ENCODE measurements around the gene FAM219A. TPM values are rescaled to one million over a fixed set of nuclear protein-coding genes. Genes with fewer than 3 reads are reported as not detected.

The FAM219A gene
- total RNA-seq, 2 donors from 2014 or later: 17.1 to 19.6 TPM

- Mint-ChIP-seq H3K4me1 (peaks cover 24% of the 10 kb centered on the region), H3K36me3 (ENCODE audit: low read depth) (no peaks in the 10 kb centered on the region)
- WGBS, 2 experiments (ENCODE audit: insufficient coverage in 1 of 2, insufficient read length in 1 of 2): 54 to 55% methylated on average over 2 of the region's 2 CpGs
These were observed 7.2 kb downstream of the FAM219A start for GRCh38 chr9:34451135-34451534.

GRCh38 chr9:34450644-34451043 lies 7.7 kb downstream of the FAM219A start:
- Mint-ChIP-seq H3K27me3 (ENCODE audit: insufficient read depth) (no peaks in the 10 kb centered on the region), H3K9me3 (no peaks in the 10 kb centered on the region), H3K4me3 (no peak overlapping the region), H3K36me3 (ENCODE audit: low read depth) (no peaks in the 10 kb centered on the region), H3K4me1 (peaks cover 26% of the 10 kb centered on the region), H3K27ac (peak overlapping the region; percentile 59)
- no peaks in the 10 kb centered on the region for H3K27me3 ChIP-seq (ENCODE audit: control insufficient read depth, insufficient read depth, low read length, poor library complexity, severe bottlenecking)
- H3K36me3 ChIP-seq (ENCODE audit: control insufficient read depth, insufficient read depth, low read length): no peaks in the 10 kb centered on the region
- H3K4me3 ChIP-seq (ENCODE audit: low read length): no peak overlapping the region
- DNase-seq: no peak
- no peak overlapping the region for H3K9ac ChIP-seq (ENCODE audit: extremely low read depth, low read length, poor library complexity, severe bottlenecking)
- H3K27ac ChIP-seq (ENCODE audit: low read depth, low read length): no peak overlapping the region
- no peak for TF ChIP-seq CTCF (conservative IDR thresholded peaks at IDR 0.05)
- H3K4me1 ChIP-seq (ENCODE audit: control insufficient read depth, insufficient read depth, low read length): peaks cover 25% of the 10 kb centered on the region
- WGBS, 2 experiments (ENCODE audit: insufficient coverage in 1 of 2, insufficient read length in 1 of 2): 91 to 94% methylated on average over 10 of the region's 10 CpGs
- H3K9me3 ChIP-seq (ENCODE audit: control insufficient read depth, low read length): no peaks in the 10 kb centered on the region

More at GRCh38 chr9:34451135-34451534, 7.2 kb downstream of the FAM219A start:
- TF ChIP-seq CTCF (conservative IDR thresholded peaks at IDR 0.05): no peak
- no peak overlapping the region for H3K27ac ChIP-seq (ENCODE audit: low read depth, low read length)
- H3K9ac ChIP-seq (ENCODE audit: extremely low read depth, low read length, poor library complexity, severe bottlenecking): no peak overlapping the region
- no peak overlapping the region for H3K4me3 Mint-ChIP-seq
- peak overlapping the region; percentile 59 for H3K27ac Mint-ChIP-seq
- H3K27me3 ChIP-seq (ENCODE audit: control insufficient read depth, insufficient read depth, low read length, poor library complexity, severe bottlenecking): no peaks in the 10 kb centered on the region
- H3K4me3 ChIP-seq (ENCODE audit: low read length): no peak overlapping the region
- no peaks in the 10 kb centered on the region for H3K9me3 ChIP-seq (ENCODE audit: control insufficient read depth, low read length)
- no peaks in the 10 kb centered on the region for H3K9me3 Mint-ChIP-seq
- DNase-seq: peak; percentile 76
- no peaks in the 10 kb centered on the region for H3K27me3 Mint-ChIP-seq (ENCODE audit: insufficient read depth)
- no peaks in the 10 kb centered on the region for H3K36me3 ChIP-seq (ENCODE audit: control insufficient read depth, insufficient read depth, low read length)
- H3K4me1 ChIP-seq (ENCODE audit: control insufficient read depth, insufficient read depth, low read length): peaks cover 23% of the 10 kb centered on the region

- Histone ChIP-seq H3K27me3 (ENCODE audit: control insufficient read depth, insufficient read depth, low read length, poor library complexity, severe bottlenecking) (no peaks in the 10 kb centered on the region), H3K27ac (ENCODE audit: low read depth, low read length) (no peak overlapping the region), H3K9me3 (ENCODE audit: control insufficient read depth, low read length) (no peaks in the 10 kb centered on the region), H3K4me1 (ENCODE audit: control insufficient read depth, insufficient read depth, low read length) (peaks cover 42% of the 10 kb centered on the region), H3K4me3 (ENCODE audit: low read length) (no peak overlapping the region), H3K36me3 (ENCODE audit: control insufficient read depth, insufficient read depth, low read length) (no peaks in the 10 kb centered on the region), H3K9ac (ENCODE audit: extremely low read depth, low read length, poor library complexity, severe bottlenecking) (no peak overlapping the region)
- peaks cover 56% of the 10 kb centered on the region for H3K4me1 Mint-ChIP-seq
- no peak for DNase-seq
- TF ChIP-seq CTCF (conservative IDR thresholded peaks at IDR 0.05): no peak
- 95% methylated on average over 1 of the region's 1 CpG; no CpG with 5 or more reads in 1 of the 2 experiments for WGBS, 2 experiments (ENCODE audit: insufficient coverage in 1 of 2, insufficient read length in 1 of 2)
- no peak overlapping the region for H3K27ac Mint-ChIP-seq
- H3K27me3 Mint-ChIP-seq (ENCODE audit: insufficient read depth): no peaks in the 10 kb centered on the region
- no peaks in the 10 kb centered on the region for H3K9me3 Mint-ChIP-seq
- H3K36me3 Mint-ChIP-seq (ENCODE audit: low read depth): no peaks in the 10 kb centered on the region
- H3K4me3 Mint-ChIP-seq: no peak overlapping the region
These were observed 11.4 kb downstream of the FAM219A start for GRCh38 chr9:34446951-34447350.

Measured in endodermal cell (in vitro differentiated cells).